ENCODE results near the gene HADHA.
"Not testable (repeated sequence)": the region's sequence is repeated elsewhere in the genome, so short reads cannot be mapped to it uniquely, and the experiment has no call there.

The HADHA gene

DNA sequence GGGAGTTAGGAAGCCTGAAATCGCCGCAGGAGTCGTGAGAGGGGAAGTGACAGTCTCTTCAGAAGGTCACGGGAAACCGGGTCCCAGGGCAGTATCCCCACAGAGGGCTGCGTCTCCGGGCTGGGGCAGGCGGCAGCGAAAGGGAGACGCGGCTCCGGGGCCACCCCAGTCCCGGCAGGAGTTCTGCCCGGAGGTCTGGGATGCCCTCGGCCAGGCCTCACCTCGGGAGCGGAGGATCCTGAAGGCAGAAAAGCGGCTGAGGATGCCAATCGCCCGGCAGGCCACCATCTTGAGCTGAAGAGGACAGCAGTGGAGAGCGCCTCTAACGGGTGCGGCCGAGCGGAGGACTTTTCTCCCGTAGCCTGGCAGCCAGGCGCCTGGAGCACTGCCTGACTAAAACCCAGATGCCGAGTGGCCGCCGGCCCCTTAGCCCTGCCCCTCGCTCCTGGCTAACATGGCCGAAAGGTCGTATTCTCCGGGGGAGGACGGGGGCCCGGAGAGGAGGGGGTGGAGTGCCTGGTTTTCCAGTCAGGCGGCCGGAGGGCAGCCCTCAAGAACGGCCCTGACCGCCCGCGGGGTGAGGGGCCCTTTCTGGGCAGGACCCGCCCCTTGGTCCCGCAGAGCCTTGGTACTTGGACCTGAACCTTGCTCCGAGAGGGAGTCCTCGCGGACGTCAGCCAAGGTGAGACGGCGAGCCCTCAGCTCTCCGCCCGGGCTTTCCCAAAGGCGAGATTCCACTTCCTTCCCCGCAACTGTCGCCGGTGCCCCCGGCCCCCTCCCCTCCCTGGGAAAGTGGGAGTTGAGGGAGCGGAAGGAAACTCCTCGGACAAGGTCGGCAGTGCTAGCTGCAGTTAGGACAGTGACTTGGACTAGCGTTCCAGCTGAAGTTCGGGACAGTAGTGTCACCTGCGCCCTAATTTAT is at the start of gene HADHA, which contains the start of gene HADHB:
Gene HADHA, minus strand, starts transcription at position 324 of the 922 bp plus-strand sequence. Its CDS starts 36 bp downstream, at position 288.
Gene HADHB, plus strand, starts transcription at position 631 of the 922 bp plus-strand sequence. CDS start 9,316 bp downstream, outside the sequence.
- DNase-seq = peak; percentile 87

DNA sequence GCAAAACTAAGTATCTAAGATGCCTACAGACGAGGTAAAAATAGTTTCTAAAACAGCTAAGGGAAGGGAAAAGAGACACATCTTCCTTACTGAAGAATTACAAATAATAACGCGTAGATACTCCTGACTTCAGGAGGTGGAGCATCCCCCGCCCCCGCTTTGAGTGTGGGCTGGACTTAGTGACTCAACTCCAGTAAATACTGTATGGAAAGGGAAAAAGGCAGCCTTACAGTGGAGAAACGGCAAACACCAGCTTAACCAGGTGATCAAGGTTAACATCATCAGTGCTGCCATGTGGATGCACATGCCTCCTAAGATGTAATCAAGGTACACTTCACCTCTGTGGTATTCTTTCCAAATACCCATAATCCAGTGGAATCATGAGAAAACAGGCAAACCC is 48.2 kb upstream of the HADHA start:
- DNase-seq = no peak

DNA sequence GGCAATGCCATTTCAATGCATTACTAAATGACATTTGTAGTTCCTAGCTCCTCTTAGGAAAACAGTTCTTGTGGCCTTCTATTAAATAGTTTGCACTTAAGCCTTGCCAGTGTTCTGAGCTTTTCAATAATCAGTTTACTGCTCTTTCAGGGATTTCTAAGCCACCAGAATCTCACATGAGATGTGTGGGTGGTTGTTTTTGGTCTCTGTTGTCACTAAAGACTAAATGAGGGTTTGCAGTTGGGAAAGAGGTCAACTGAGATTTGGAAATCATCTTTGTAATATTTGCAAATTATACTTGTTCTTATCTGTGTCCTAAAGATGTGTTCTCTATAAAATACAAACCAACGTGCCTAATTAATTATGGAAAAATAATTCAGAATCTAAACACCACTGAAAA is 45.6 kb upstream of the HADHA start:
- no peak for DNase-seq

DNA sequence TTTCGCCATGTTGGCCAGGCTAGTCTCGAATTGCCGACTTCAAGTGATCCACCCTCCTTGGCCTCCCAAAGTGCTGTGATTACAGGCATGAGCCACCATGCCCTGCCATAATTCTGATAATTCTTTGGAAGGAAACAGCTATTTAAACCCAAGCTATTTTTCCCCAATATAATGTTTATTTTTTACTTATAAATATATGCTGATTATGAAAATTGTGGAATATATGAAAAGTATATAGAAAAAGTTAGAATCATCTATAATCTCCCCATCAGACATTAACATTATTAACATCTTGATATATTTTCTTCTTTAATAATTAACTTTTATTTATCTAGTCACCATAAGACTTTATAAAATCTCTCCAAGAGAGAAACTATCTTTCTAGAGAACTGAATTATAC is 41.5 kb upstream of the HADHA start:
- no peak for DNase-seq

DNA sequence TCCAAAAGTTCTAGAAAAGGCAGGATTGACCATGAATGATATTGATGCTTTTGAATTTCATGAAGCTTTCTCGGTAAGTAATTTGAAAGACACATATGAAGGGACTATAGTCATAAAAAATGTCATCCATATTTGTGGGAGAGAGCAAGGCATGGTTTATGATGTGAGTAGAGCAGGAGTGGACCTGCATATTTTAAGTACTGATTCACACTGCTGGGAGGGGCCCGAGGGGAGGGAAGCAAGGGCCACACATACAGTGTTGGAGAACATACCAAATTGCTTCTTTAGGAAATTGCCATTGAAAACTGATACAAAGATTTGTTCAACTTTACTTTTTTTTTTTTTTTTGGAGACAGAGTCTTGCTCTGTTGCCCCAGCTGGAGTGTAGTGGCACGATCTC is 39.7 kb upstream of the HADHA start:
- no peak for DNase-seq

DNA sequence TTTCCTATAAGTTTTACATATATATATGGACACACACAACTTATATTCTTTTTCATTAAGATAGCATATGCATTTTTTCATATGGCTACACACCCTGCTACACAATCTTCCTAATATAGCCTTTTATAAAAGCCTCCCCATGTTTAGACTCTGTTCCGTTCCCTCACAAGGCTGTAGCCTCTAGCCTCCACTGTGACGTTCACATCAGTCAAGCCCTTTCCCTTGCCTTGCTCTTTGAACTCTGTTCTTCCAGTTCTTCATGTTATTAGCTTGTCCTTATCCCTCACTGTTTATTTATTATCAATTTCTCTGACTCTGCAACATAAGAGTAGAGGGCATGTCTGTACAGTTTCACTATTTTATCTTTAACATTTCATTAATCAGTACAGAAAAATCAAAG is 39.2 kb upstream of the HADHA start:
- DNase-seq = no peak

DNA sequence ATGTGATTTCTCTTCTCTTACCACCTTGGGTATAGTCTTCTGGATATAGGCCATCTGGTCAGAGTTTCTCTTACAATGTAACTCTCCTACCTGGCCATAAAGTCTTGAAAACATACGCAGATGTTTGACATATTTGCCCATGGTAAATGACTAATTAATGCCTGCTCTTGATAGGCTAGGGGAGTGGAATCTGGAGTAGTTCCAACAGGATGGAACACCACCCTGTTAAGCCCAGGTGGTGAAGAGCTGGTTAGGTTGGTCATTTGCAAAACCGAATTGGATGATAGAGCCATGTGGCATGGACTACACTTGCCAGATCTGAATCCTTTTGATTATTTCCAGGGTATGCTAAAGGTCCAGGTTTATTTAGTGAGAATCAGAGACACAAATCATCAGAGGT is 36.8 kb upstream of the HADHA start:
- no peak for DNase-seq

DNA sequence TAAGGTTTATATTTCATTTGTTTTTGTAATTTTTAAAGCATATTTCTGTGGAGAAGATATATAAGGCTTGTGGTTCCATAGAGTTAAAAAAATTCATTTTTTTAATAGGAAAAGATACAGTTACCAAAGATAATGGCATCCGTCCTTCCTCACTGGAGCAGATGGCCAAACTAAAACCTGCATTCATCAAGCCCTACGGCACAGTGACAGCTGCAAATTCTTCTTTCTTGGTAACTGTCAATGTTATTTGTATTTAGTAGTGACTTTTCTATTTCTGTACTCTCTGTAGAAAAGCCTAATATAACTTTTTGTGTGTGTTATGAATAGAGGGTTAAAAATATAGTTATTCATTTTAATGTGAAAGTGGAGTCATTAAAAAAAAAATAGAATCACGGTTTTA is 35.5 kb upstream of the HADHA start:
- DNase-seq = no peak

DNA sequence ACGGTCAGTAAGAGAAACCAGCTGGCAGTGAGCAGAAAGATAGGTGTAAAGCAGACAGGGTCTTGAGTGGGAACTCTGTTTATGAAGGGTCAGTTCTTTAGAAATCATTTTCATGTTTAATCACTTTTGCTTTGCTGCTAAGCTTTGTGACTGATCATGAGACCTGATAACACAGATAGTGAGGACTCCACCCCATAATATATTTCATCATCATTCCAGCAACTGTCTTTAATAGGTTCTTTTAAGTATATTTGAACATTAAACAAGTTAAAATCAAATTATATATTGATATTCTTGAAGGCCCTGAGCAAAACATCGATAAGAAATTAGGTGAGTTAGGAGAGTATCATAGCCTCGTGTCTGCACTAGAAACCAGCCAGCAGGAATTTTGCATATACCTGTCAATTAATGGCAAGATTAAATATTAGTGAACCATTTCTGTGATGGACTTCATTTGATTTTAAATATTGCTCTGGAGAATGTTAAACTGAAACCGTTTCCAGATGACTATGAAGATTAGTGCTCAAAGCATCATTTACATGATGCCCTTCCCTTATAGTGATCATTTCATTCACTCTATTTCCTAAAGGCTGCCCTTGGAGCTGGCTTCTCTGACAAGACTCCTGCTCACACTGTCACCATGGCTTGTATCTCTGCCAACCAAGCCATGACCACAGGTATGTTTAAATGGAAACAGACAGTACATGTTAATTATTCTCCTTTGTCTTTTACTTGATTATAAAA is 32.2 kb upstream of the HADHA start:
- DNase-seq = no peak

DNA sequence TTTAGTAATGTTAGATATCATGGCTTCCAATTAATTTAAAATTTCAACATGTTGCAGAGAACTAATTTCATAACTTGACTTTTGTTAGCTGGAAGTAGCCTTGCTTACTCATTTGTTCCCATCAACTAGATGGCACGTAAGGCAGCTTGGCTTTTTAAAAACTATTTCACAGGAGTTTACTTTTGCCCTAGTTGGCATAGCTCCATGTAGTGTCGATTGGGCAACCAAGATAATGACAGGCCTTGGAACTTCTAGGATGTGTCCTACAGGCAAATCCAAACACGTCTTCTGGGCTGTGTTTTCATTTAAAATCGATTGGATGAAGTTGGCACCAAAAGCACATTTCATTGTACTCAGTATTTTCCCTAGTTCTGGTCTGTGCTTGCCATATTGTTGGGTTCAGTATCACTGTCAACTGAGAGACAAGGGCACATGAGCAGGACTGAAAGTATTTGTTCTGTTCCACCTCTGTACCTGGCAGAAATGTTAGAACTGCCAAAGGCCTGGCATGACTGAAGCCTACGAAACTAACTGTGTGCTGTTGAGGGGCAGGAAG is 29.7 kb upstream of the HADHA start:
- no peak for DNase-seq

DNA sequence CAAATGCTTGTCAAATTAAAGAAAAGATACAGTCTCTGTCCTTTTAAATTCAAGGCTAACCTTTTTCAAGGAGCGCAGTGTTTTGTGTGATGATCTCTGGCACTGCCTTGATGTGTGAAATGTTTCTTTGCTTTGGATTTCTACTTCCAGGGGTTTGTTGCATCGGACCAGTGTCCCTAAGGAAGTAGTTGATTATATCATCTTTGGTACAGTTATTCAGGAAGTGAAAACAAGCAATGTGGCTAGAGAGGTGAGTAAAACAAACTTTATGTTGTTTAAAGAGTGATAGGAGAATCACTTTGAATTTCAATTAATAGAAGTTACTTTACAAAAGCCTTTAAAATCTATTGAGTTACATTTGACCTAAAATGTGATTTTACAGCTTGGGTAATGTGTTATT is 29.1 kb upstream of the HADHA start:
- no peak for DNase-seq

DNA sequence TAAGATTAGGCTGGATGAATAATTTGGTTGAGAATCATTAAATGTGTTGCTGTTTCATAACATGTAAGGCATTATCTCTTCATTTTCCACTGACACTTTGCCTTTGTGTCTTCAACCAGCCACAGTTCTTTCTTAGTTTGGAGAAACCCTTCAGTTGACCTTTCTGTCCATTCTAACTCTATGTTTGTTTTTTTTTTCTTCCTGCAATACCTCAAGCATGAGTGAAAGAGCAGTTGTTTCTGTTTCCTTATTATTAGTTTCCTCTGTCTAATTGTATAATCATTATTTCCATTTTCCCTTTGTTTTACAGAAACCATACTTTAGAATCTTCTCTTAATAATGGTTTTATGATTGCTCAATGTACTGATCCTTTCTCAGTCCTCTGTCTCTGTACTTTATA is 25.9 kb upstream of the HADHA start:
- no peak for DNase-seq

DNA sequence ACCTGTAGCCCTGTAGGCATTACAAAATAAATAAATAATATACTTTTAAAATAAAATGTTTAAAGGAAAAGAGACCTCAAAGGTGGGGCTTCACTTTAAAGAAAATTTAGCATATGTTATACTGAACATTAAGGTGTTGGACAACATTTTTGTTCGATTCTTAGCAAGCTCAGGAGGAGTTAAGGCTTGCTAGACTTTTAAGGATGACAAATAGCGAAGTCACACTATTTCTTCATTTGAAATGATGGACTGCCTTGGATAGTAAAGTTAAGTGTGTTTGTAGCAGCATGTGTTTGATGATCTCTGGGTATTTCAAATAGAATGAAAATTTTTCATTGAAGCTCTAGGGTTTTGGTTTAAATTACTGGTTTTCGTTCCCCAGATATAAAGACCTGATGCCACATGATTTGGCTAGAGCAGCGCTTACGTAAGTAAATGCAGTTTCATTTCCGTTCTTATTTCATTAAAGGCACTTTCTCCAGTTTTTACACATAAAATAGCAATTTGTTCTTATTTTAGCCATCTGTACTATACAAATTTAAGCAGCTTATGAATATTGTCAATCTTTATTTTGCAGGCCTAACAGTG is 25.2 kb upstream of the HADHA start:
- DNase-seq = no peak

DNA sequence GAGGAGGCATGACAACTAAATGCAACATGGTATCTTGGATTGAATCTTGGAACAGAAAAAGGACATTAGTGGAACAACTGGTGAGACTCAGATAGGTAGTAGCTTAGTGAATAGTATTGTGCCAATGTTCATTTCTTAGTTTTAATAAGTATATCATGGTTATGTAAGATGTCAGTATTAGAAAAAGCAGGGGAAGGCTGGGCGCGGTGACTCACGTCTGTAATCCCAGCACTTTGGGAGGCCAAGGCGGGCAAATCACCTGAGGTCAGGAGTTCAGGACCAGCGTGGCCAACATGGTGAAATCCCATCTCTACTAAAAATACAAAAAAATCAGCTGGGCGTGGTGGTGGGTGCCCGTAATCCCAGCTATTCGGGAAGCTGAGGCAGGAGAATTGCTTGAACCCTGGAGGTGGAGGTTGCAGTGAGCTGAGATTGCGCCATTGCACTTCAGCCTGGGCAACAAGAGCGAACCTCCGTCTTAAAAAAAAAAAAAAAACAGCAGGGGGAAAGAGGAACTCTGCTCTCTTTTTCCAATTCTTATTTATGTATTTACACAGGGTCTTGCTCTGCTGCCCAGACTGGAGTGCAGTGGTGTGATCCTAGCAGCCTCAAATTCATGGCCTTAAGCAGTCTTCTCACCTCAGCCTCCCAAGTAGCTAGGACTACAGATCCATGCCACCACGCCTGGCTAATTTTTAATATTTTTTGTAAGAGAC is 24.4 kb upstream of the HADHA start:
- not testable (repeated sequence) for DNase-seq

DNA sequence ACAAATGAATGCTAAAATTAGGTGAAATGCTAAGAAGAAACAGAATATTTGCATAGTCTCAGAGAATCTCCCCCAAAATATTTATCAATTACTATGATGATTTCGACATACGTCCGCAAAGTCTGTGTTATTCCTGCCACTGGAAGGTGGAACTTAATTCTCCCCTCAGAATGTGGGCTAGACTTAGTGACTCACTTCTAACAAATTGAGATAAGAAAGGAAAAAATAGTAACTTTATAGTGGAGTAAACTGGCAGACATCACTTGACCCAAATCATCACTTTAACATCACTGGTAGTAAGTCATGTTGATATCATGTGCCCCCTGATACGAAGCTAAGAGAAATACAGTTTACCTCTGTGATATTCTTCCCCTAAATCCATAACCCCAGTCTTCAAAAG is 23.8 kb upstream of the HADHA start:
- DNase-seq = no peak

DNA sequence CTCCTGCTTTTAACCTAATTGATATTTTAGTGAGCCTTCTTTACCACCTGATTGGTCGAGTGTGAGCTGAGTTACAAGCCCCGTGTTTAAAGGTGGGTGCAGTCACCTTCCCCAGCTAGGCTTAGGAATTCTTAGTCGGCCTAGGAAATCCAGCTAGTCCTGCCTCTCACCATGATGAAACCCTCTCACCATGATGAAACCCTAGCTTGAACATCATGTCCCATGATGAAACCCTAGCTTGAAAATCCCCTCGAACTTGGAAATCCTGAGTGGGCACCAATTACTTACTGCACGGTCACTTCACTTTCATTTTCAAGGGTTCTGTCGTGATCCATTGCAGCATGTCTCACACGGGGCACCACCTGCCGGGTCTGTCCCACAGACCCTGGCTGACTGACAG is 14.4 kb upstream of the HADHA start:
- DNase-seq = not testable (repeated sequence)

DNA sequence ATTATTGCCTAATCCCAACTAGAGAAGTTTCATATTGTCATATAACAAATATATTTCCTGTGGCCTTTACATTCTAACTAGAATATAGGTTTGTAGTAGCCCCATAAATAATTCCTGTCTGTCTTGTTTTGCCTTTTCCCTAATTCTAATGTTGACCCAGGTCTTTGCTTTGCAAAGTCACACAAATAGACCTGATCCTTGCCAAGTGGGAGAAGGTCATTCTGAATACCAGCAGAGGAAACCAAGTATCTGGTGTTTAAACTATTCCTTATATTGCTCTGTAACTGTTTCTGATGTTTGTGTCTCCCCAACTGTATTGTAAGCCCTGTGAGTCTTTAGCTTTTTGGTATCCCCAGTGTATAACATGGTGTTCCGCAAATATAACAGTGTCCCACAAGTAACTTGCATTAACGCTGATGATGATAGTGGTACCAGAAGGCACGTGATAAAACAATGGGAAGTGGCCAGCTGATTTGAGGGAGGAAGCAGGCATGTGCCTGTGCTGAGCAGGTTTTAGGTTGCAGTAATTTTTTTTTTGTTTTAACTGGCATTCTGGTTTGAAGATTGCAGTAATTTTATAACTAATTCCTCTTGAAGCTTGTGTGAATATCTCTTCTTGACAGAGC is 11.4 kb upstream of the HADHA start:
- DNase-seq = no peak

DNA sequence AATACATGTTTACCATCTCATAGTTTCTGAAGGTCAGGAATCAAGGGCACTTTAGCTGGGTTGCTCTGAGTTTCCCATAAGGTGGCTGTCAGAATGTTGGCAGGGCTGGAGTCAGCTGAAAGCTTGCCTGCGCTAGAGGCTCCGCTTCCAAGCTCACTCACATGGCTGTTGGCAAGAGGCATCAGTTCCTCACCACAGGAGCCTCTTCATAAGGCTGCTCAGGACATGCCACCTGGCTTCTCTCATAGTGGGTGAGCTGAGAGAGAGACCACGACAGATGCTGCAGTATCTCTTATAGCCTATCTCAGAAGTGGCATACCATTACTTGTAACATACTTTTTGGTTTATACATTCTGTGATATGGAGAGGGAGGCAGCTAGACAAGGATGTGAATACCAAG is 7.5 kb upstream of the HADHA start:
- no peak for DNase-seq

DNA sequence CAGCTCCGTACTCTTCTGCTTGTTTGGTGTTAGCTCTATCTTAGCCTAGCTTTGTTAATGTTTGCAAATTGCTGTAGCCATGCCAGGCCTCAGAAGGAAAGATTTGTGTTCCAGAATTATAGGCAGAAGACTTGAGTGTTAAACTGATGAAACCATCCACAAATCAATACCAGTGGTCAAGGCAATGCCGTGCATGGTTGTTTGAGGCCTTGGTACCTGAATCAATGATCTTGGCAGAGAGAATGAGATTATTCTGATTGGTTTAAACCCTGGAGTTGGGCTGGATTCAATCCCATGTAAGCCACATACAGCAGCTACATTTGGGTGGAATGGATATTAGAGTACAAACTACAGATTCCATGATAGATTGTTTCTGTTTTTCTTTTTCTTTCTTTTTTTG is 5.2 kb upstream of the HADHA start:
- DNase-seq = no peak

DNA sequence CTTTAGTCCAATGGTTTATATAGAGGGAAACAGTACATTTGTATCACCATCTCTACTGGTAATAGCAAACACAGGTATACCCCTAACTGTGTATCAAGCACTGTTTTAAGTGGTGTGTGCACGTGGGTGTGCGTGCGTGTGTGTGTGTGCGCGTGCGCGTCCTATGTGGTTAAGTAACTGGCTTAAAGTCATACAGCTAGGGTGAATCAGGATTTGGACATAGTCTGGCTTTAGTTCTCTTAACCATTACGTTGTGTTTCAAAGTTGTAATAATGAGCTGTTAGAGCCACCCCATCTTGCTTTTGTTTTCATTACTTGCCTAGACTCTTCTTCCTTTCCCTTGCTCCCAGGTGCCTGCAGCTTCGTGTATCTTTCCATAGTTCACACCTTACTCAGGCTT is 2.4 kb upstream of the HADHA start:
- DNase-seq = peak; percentile 13

DNA sequence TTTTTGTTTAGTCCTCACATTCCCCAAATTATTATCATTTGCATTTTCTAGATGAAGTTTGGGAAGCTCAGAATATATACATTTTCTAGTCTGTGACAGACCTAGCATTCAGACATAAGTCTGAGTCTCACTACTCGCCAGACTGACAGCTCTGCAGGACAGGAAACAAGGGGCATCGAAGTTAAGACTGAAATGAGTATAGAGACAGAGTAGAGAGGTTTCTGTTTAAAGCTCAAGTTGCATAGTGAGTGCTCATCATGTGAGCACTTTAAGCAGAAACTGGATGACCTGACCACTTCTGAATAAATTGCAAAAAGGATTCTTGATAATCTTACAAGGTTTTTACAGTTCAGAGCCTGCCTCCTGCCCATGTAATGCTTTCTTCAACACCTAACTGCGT is 1.4 kb upstream of the HADHA start:
- DNase-seq = peak; percentile 2

DNA sequence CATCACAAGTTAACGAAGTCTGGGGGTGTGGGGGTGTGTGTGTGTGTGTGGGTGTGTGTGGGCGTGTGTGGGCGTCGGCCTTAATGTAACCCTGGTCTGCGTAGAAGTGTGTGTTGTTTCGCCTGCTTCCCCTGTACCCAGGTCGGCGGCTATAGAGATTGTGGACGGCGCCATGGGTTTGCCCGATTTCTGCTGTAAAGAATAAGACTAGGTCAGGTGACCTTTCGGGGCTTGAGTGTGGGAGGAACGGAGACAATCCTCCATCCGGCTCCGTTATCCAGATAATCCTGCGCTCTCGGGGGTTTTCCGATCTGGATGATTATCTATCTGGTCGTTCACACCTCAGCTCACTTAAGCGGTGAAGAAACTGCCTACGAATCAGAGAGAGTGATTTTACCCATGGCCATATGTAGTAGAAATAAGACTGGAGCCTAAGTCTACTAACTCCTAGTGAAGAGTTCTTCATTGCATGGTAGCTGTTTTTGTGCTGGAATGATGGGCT is 850 bp upstream of the HADHA start:
- peak; percentile 51 for DNase-seq

Measured in CD4-positive, alpha-beta T cell treated with Interleukin-21 for 1 hour (primary cell).